ENCODE measurements around the gene DNAJC18. TPM values are rescaled to one million over a fixed set of nuclear protein-coding genes. Genes with fewer than 3 reads are reported as not detected.
A peak's percentile ranks its signal among the peaks of the same experiment; 100 is the strongest.

The DNAJC18 gene
- total and polyA plus RNA-seq, 2 of the 8 experiments (the other 6 are each of a cell fraction or from before 2014, with no cell fraction given): 7.8 to 29.2 TPM

DNA sequence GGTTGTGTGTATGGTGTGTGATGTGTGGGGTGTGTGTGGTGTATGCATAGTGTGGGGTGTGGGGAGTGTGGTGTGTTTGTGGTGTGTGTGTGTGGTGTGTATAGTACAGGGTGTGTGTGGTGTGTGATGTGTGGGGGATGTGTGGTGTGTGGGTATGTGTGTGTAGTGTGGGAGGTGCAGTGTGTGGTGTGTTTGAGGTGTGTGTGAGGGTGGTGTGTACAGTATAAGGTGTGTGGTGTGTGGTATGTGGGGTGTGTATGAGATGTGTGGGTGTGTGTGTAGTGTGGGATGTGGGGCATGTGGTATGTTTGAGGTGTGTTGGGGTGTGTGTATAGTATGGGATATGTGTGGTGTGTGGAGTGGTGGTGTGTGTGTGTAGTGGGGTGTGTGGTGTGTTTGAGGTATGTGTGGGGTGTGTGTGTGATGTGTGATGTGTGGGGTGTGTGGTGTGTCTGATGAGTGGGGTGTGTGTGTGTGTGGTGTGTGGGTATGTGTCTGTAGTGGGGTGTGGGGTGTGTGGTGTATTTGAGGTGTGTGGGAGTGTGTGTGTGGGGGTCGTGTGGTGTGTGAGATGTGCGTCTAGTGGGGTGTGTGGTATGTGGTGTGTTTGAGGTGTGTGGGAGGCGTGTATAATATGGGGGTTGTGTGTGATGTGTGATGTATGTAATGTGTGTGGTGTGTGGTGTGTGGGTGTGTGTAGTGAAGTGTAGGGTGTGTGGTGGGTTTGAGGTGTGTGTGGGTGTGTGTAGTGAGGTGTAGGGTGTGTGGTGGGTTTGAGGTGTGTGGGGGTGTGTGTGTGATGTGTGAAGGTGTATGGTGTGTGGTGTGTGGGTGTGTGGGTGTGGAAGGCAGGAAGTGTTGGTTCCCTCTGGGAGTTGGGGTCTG lies 14.6 kb upstream of the DNAJC18 start:
- H3K18ac ChIP-seq (ENCODE audit: extremely low read depth, low read length): no peak overlapping the region
- no peak overlapping the region for H2AFZ ChIP-seq (ENCODE audit: low read length)
- FAIRE-seq (no peak), DNase-seq (ENCODE audit: low read depth in 1 of 2, low spot score in 2 of 2) (no peak)
- H3K9ac ChIP-seq (replicated peaks in 1 of 4; ENCODE audit: extremely low read depth in 1 of 4, low read depth in 3 of 4, low read length in 3 of 4): no peak overlapping the region
- CTCF ChIA-PET (ENCODE audit: partially characterized antibody): interaction anchor here (2.6 kb wide), 1 partner anchor 10 kb away, joined by 7 read pairs; no protein-coding TSS in a partner anchor
- no peak overlapping the region for H3K4me3 ChIP-seq (ENCODE audit: extremely low read depth in 1 of 4, insufficient read depth in 2 of 4, low read depth in 3 of 4, low read length in 4 of 4)
- H4K91ac ChIP-seq (replicated peaks; ENCODE audit: insufficient read length, low read length): peak overlapping the region; percentile 74
- peaks cover 0 to 19% of the 10 kb centered on the region in 2 experiments for H4K20me1 ChIP-seq (replicated peaks in 1 of 2; ENCODE audit: control insufficient read depth in 1 of 2, insufficient read depth in 2 of 2, low read length in 2 of 2)
- no peak overlapping the region for H2BK5ac ChIP-seq (ENCODE audit: low read depth, low read length)
- H3K27ac ChIP-seq (ENCODE audit: low read depth, low read length): no peak overlapping the region
- peaks cover 26% of the 10 kb centered on the region; the same call in 1 of the 2 replicates for H3K23me2 ChIP-seq (ENCODE audit: low read depth, low read length)
- no peaks in the 10 kb centered on the region; a peak in 1 of 7 replicates for H3K4me1 ChIP-seq (replicated peaks in 1 of 4; ENCODE audit: control insufficient read depth in 3 of 4, insufficient read depth in 4 of 4, low read length in 3 of 4)
- no peaks in the 10 kb centered on the region for H3K9me3 ChIP-seq (ENCODE audit: insufficient read depth in 2 of 2, low read depth in 1 of 2, low read length in 1 of 2)
- no peak overlapping the region for H4K5ac ChIP-seq (ENCODE audit: insufficient read length, low read depth, low read length)
- no peaks in the 10 kb centered on the region for H3K79me2 ChIP-seq (ENCODE audit: control insufficient read depth in 1 of 2, insufficient read depth in 2 of 2, low read length in 2 of 2)
- H3K4ac ChIP-seq (replicated peaks; ENCODE audit: insufficient read length, low read depth, low read length): no peak overlapping the region
- H3K36me3 ChIP-seq (ENCODE audit: control insufficient read depth in 2 of 4, insufficient read depth in 4 of 4, low read length in 3 of 4): no peaks in the 10 kb centered on the region
- no peak overlapping the region for H2BK120ac ChIP-seq (replicated peaks; ENCODE audit: low read depth, low read length)
- H2BK15ac ChIP-seq (ENCODE audit: low read length): 0 out of 2 replicates have a peak overlapping the region, but pooled peaks have one; percentile 31
- H2BK12ac ChIP-seq (ENCODE audit: low read depth, low read length): no peak overlapping the region
- H3K56ac ChIP-seq (replicated peaks; ENCODE audit: insufficient read length, low read depth, low read length): peak overlapping the region; percentile 97
- H4K8ac ChIP-seq (ENCODE audit: extremely low read depth, insufficient read depth, low read length): peak overlapping the region; percentile 84; the same call in 1 of the 2 replicates
- no peaks in the 10 kb centered on the region; the same call in none of the 2 replicates for H3K79me1 ChIP-seq (ENCODE audit: low read depth, low read length)
- POLR2A ChIA-PET (ENCODE audit: partially characterized antibody): interaction anchor here (0.7 kb wide), 1 partner anchor 13 kb away, joined by 3 read pairs; no protein-coding TSS in a partner anchor
- no peak overlapping the region for H2BK20ac ChIP-seq (ENCODE audit: low read length)
- 77 to 100% methylated on average over 3 of the region's 3 CpGs for WGBS, 2 experiments (ENCODE audit: extremely low coverage in 1 of 2, insufficient coverage in 1 of 2, insufficient read length in 1 of 2, insufficient replicate concordance in 2 of 2, low coverage in 1 of 2, low lambda C conversion rate in 2 of 2, missing lambda C conversion rate in 1 of 2)
- no peak overlapping the region for H3K4me2 ChIP-seq (ENCODE audit: insufficient read depth in 1 of 2, low read depth in 2 of 2, low read length in 2 of 2)
- no peaks in the 10 kb centered on the region for H3K27me3 ChIP-seq (replicated peaks in 1 of 4; ENCODE audit: control insufficient read depth in 3 of 4, extremely low read depth in 1 of 4, insufficient read depth in 3 of 4, low read length in 3 of 4)
- no peak overlapping the region for H3K14ac ChIP-seq (ENCODE audit: insufficient read length)
- H2AK5ac ChIP-seq (ENCODE audit: low read depth, low read length): peak overlapping the region; percentile 16; the same call in 1 of the 2 replicates
- H3K23ac ChIP-seq (ENCODE audit: insufficient read length): no peak overlapping the region
- TF ChIP-seq PHF8 (conservative IDR thresholded peaks at IDR 0.05; ENCODE audit: low read depth, low read length) (no peak), SAP30 (IDR thresholded peaks at IDR 0.05; ENCODE audit: insufficient read depth, insufficient replicate concordance, low read length) (no peak), POLR2AphosphoS5 (IDR thresholded peaks at IDR 0.05; ENCODE audit: low read depth, low read length) (no peak), CEBPB (IDR thresholded peaks at IDR 0.05; ENCODE audit: low read depth, low read length) (no peak), SP2 (IDR thresholded peaks at IDR 0.05; ENCODE audit: low read length) (no peak), KDM4A (IDR thresholded peaks at IDR 0.05; ENCODE audit: low read depth, low read length, severe bottlenecking) (no peak), POLR2A (IDR thresholded peaks at IDR 0.05; ENCODE audit: control extremely low read depth in 1 of 2, low read depth in 2 of 2, low read length in 2 of 2) (no peak), ASH2L (IDR thresholded peaks at IDR 0.05; ENCODE audit: low read length) (no peak), CREB1 (IDR thresholded peaks at IDR 0.05) (no peak), BRCA1 (IDR thresholded peaks at IDR 0.05; ENCODE audit: low read depth, low read length) (no peak)
- TF ChIP-seq, protein P1, sequence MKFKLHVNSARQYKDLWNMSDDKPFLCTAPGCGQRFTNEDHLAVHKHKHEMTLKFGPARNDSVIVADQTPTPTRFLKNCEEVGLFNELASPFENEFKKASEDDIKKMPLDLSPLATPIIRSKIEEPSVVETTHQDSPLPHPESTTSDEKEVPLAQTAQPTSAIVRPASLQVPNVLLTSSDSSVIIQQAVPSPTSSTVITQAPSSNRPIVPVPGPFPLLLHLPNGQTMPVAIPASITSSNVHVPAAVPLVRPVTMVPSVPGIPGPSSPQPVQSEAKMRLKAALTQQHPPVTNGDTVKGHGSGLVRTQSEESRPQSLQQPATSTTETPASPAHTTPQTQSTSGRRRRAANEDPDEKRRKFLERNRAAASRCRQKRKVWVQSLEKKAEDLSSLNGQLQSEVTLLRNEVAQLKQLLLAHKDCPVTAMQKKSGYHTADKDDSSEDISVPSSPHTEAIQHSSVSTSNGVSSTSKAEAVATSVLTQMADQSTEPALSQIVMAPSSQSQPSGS (IDR thresholded peaks at IDR 0.05; ENCODE audit: low read length): no peak
